Stimulated activated CD4-positive, alpha-beta T cell treated with anti-CD3 and anti-CD28 coated beads, Interleukin-4, amount 100 ng/mL, for 1 hour (primary cell): Measurements from ENCODE around the gene RBBP8NL.

Source experiments
- DNase-seq: peaks from one replicate; pipeline ENCODE4 v3.0.0-alpha.2; 2020

Gene RBBP8NL

DNA sequence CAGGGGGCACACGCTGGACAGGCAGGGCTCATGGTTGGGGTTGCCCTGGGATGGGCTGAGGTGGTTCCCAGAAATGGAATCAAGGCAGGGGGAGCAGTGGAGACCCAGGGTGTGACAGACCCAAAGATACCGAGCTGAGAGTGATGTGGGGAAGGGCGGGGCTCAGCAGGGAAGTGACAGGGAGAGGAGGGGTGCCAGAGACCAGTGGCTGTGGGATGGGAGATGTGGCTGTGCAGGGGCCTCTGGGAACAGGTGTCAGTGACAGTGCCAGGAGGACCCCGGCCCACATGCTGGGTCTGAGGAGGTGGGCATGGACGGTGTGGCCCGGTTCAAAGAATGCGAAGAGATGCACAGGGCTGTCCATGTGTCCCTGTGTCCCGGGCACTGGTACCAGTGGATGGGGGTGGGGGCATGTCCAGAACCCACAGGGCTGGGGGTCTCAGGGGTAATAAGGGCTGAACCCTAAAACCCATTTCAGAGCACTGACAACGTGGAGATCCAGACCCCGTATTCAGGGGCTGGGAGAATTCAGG, 21.3 kb downstream of the RBBP8NL start:
- DNase-seq = no peak

DNA sequence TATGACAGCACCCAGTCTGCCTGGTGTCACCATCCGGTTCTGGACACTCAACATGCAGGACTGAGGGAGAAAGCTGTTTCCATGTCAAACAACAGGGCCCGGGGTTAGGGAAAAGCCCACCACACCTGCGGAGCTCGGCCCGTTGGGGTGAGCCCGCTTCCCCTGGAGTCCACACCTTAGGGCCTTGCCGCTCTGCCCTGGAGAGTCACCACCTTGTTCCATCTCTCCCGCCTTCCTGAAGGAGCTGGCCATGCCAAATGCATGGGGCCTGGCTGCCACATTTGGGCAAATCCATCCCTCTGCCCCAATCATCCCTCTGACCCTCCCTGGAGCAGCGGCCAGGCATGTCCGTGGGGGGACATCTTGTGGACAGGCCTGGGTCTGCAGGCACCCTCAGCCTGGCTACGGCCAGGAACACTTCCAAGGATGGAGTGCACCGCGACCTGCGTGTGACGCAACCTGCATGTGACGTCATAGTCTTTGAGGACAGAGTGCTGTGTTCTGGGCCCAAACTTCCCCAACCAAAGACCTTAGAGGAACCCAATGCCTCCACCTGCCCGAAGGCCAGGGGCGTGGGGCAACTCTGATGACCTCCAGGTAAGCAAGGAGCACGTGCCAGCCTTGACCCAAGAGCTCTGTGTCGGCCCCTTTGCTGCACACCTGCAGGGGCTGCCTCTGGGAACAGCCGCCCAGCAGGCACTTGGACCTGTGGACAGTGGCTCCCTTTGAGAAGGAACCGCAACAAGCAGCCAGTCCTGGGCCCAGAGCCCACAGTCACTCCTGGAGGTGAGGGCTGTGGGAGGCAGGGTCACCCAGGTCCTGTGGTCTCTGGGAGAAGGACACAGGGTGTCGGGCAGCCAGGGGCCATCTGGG, 22.0 kb downstream of the RBBP8NL start:
- DNase-seq = no peak

DNA sequence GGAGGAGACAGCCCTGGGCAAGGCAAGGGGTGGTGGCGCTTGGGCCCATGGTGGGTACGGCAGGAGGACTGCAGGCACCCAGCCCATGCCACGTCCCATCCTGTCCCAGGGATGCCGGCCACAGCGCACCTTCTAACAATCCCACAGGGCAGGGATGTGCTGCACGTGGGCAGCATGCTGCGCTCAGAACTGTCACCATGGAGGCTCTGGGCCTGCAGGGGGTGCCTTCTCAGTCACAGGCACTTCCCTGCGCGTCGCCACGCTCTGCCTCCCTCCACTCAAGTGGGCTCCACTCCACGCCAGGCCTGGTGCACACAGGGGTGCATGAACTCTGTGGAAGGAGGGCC, 22.6 kb downstream of the RBBP8NL start:
- no peak for DNase-seq

DNA sequence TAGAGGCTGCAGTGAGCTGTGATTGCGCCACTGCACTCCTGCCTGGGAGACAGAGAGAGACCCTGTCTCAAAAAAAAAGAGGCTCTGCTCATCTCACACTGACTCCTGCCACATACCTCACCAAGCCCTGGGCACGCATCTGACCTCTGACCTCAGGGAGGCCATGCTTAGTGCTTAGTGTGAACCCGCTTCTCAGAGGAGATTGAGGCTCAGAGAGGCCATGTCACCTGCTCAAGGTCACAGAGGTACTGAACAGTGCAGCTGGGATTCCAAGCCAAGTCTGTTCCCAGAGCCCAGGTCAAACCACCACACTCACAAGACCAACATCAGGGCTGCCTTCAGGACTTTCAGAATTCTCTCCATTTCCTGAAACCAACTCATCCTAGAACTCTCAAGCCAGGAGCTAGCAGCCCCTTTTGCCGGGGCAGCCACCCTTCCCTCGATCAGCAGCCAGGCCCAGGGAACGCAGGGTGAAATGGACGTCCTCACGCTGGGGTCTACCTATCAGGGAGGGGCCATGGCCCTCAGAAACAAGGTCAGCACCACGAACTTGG, 23.1 kb downstream of the RBBP8NL start:
- no peak for DNase-seq

DNA sequence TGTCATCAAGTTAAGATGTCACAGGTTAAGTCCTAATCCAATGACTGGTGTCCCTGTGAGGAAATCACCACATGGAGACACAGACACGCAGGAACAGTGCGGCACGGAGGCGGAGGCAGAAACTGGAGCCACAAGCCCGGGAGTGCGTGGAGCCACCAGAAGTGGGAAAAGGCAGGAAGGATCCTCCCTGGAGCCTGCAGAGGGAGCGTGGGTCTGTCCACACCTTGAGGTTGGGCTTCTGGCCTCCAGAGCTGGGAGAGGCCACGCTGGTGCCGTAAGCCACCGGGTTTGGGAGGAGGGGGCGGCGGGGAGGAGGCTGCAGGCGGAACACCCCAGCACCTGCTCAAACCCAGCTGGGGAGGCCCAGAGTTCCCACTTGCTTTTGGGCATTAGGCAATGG, 24.0 kb downstream of the RBBP8NL start:
- no peak for DNase-seq

DNA sequence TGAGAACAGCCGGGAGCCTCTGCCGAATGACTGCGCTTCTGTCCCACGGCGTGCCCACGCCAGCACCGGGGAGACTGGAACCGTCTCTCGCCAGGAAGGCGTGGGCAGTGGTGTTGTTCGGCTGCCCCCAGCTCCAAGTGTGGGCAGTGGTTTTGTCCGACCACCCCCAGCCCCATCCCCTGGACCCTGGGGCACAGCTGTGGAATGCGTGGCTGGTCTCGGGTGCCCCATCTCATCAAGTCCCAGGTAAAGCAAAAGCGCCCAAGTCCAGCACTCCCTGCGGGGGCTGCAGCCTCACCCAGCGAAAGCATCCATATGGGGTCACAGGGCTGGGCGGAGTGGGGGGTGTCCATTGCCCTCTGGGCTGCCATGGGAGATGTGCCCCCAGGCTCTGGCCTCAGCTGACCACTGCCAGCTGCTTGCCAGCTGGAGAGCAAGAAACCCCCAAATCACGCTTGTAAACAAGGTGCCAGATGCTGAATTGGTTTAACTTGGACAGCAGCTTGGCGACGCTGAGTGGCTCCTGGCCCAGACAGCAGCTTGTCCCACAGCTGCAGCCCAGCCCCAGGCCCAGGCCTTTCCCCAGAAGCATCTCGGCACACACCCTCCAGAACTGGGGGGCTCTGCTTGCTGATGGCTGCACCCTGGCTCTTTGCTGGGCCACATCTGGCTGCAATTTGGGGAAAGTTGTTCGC, 24.7 kb downstream of the RBBP8NL start:
- DNase-seq = no peak

DNA sequence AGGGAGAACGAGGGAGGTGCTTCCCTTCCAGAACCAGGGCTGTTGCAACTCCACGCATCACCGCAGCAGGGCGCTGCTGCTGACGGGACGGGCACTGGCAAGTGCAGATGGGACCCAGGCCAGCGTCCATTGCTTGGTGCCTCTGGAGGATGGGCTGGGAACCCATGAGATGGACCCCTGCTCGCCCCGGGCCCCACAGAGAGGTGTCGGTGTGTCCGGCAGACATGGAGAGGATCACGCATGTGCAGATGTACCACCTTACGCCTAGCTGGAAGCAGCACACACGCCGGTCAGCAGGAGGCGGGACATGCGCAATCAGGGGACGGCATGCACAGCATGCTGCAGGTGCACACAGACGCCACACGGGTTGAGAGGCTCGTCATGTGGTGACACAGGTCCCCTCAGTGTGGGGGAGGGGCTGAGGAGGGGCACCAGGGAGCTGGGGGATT, 26.0 kb downstream of the RBBP8NL start:
- DNase-seq = no peak

DNA sequence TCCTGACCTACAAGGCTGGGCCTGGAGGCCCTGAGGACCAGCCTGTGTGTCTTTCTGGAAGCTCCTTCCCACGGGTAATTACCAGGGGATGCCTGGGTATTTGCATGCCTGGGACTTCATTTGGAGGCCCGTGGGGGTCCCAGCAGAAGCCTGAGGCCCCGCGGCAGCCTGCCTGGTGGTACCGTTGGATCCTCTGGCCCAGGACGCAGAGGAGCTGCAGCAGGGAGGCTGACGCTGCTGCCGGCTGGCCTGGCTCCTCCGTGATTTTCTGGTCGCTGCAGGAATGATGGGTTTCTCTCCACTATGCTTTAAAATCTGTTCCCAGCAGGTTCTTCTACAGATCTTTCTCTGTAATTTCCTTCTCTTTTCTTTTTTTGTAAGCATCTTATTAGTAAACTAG, 26.8 kb downstream of the RBBP8NL start:
- no peak for DNase-seq

DNA sequence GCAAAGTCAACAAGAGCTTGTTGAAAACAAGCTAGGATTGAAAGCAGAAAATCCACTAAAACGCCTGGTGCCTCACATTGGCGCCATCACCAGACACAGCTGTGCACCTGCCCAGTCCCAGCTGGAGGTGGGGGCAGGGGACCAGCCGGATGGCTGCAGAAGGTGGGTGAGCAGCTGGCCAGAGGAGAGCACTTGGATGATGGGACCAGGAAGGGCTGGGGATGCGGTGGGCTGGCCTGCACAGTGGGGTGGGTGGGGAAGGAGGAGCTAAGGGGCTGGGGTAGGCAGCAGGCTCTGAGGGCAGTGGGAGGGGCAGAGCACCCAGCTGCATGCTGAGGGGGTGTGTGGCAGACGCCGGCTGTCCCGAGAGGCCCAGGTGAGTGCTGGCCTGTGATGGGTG, 27.3 kb downstream of the RBBP8NL start:
- no peak for DNase-seq

DNA sequence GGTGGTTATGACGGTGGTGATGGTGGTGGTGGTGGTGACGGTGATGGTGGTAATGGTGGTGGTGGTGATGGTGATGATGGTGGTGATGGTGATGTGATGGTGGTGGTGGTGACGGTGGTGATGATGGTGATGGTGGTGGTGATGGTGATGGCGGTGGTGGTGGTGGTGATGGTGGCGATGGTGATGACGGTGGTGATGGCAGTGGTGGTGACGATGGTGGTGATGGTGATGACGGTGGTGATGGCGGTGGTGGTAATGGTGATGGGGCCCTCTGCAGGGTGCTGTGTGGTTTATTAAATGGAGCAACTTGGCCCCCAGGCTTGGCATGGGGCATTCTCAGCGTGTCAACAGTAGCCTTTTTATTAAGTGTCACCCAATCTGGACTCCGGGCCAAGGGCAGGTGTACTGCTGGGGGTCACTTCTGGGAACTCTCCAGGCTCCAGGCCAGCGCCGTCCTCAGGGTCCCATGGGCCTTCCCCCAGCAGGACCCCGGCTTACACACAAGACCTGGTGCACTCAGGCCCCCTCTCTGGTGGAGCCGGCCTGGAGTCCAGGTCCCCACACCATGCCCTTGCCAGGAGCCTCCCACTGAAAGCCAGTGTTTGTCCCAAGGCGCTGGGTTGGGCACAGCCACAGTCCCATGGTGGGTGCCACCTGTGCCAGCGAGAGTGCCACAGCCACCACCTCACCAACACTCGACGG, 29.1 kb downstream of the RBBP8NL start:
- no peak for DNase-seq

DNA sequence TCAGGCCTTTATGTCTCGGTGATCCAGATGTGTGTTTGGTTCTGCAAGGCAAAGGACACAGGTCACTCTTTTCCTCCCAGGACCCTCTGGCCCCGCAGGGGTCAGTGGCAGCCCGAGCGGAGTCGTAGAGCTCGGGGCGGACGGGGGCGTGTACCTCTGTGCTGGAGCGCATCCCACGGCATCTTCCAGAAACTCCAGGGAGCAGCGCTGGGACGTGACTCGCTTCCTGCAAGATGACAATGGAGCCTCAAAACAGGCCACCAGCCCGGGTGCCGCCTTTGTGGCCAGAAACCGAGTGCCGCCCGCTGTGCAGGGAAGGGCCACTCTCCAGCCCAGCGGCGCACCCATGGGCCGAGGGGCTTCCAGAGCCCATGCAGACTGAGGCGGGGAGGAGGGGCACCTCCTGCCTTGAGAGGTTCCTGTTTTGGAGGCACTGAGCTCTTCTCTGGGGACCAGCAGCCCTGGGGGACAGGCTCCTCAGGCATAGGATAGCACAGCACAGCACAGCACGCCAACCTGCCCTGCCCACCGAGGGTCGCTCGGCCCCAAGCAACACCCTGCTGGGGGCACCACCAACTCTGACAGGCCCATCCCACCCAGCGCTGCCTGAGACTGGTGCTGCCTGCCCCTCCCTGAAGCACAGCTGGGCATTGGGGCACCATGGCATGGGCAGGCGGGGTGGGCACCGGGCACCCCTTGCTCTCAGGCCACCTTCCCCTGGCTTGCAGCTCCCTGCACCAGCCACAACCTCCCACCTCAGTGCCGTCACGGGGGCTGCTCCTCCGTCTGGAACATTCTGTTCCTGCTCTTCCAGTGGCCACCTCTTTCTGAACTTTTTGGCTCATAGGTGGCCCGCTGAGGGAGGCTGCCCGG, 30.7 kb downstream of the RBBP8NL start:
- no peak for DNase-seq

DNA sequence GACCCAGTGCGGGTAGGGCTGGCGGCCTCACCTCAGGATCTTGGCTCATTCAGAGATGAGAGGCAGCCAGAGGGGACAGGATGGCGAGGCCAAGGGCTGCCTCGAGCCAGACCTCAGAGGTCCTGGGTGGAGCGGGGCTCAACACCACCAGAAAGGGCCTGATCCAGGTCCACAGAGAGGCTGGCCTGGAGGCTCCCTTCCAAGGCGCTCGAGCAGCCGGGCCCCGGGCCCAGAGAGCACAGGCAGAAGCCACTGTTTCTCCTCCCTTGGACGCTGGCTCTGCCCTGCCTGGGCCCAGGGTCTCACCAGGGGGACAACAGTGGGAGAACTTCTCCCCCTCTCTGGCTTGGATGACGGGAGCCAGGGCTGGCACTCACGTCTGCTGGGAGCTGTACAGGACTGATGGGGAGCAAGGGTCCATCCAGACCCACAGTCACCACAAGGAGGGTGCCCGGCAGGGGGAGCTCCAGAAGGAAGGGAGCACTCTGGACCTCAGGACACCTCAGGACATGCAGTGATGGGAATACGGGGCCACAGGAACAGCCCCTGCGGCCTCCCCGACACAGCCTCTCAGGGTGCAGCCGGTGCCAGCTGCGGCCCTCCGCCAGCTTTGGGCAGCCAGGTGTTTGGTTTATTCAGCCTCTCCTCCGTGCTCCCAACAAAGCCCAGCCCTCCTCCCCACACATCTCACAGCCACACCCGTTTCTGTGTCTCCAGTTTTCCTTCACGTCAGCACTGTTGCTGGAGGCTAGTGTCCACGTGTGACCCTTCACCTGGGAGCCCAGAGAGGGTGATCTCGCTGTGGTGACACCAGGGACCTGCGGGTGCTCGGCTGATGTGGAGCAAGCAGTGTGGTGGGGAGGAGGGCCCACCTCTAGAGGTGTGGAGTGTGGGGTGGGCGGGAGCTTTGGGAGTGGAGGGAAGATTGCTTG, 31.8 kb downstream of the RBBP8NL start:
- DNase-seq = no peak

DNA sequence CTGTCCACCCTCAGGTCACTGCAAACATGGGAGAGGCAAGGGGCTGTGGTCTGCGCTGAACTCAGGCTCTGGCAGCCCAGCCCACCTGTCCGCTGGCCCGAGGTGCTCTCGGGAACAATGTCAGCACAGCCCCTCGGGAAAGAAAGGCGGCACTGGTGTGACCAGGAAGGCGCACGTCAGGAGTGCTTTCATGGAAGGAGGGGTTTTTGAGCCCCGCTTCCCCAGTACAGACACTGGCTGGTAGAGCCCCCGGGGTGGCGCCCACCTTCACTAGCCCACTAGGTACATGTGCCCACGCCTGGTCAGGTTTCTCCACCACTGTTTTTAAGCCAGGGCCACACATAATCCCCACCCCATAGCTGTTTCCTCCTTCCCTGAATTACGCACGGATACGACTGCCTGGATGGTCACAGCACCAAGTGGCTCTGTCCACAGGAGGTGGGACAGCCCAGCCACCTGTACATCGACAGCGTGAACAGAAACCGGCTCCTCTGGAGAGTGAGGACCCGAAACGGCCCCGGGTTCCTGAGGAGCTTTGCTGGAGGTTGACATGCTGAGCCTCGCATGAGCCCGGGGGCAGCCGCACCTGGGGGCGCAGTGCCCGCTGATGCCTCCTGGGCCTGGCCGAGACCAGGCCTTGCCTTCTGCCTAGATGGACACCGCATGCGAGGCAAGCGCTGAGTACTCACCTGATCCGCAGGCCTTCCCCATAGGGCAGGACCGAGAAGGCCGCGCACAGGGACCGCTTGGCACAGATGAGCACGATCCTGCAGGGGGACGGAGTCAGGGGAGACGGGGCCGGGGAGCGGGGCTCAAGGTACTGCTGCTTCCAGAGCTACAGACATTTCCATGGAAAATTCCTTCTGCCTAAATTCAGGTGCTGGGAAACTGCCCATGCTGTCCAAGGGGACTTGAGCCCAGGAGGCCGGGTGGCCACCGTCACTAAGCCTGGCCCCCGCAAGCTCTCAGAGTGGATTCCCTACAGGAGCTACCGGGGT, 32.8 kb downstream of the RBBP8NL start:
- no peak for DNase-seq

DNA sequence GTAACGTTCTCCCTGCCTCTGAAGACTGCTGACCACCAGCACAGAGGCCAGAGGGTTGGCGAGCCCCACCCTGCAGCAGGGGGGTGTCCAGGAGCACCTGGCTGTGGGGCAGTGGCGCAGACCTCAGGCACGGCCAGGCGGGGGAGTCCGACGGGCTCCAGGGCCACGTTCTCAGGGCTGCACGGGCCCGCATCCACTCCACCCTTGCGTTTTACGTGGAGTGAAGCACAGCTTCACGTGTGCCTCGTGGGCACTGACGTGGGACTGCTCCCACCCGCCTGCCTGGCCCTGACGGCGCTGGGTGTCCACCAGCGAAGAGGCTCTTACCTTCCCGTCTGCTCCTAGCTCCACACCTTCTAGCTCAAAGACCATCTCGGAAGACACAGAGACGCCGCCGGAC, 33.5 kb downstream of the RBBP8NL start:
- no peak for DNase-seq

DNA sequence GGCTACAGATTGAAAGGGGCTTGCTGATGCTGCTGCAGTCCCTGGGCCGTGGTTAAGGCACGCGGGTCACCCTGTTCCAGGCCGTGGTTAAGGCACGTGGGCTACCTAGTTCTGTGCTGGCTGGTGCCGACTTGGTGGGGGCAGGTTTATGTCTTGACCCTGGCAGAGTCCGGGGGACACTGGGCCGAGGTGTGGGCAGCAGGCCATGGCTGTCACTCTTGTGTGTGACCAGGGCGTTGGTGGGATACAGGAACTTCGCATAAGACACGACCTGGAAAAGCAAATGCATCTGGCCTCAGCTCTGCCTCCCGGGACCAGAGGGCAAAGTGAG, 34.0 kb downstream of the RBBP8NL start:
- DNase-seq = no peak

DNA sequence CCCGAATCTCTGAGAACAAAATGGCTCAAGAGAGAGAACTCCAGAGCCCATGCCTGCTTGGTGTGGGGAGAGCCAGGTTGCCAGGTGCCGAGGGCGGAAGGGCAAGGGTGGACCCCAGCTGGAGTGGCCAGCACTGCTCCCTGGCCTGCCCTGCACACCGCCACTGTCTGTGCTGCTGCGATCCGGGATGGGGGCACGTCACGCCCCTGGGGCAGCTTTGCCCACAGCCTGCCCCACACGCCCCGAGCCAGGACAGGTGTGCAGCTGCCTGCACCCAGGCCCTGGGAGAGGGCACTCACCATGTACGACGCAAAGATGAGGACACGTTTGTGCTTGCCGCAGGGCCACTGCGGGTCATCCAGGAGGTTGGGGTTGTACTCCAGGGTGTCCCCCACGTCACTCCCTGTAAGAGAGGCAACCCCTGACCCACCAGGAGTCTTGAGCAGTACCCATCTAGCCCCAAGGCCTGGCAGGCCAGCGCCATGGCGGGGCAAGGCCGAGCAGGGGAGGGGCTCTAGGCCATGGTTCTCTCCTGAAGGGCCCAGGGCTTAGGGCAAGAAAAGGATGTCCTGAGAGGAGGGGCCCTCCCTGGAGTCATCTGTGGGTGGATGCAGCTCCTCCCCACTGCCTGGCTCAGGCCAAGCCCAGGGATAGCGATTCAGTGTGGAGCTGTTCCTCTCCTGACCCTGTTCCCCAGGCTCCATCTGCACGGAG, 34.6 kb downstream of the RBBP8NL start:
- DNase-seq = no peak

DNA sequence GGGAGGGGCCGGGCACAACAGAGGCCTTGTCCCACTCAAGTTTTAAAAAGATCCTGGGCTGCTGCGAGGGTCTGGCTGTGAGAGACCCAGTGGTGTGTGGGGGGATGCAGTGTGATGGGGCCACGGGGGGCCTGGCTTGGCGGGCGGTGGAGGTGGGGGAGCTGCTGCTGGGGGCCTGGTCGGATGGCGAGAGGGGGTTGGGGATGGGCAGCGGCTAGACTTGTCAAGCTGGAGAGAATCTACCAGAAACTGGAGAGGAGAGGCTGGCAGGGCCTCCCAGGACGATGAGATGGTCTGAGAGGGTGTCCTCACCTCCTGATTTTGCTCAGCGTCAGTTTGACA, 35.3 kb downstream of the RBBP8NL start:
- DNase-seq = no peak

DNA sequence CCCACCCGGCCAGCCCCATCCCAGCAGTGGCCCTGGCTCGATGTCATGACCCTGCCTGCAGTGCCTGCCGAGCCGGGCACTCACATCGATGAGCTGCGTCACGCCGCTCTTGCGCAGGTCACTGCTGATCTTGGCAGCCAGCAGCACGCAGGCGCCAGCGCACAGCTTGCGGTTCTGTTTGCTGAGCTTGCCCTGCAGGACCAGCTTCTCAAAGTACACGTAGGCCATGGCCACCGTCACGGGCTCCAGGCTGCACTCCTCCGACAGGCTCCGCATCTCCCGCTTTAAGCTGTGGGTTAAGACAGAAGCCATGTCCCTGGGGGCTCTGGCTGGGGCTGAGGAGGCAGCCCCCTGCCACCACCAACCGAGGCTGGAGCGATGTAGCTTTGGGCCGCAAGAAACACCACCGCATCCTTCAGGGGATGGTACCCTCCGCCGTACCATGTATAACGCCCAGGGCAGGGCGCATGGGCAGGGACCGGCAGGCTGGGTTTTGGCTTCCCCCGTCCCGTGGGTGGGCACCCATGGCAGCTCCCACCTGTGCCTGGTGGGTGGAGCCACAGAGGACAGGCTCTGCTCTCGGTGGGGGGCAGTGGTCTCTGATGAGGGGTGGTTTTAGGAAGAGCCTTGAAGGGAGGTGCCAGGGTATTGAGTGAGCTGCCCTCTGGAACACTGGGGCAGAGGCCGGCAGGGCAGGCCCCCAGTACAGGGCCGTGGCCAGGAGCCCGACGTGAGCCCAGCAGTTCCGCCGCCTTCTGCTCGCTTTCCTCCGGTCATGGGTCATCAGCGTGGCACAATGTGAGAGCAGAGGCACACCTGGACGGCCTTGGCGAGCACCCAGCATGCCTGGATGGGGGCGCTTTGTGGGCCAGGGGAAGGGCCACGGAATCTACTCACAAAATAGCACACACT, 35.9 kb downstream of the RBBP8NL start:
- no peak for DNase-seq
